HepG2 (cell line): Measurements from ENCODE around the gene FIZ1. TPM values are rescaled to one million over a fixed set of nuclear protein-coding genes. Genes with fewer than 3 reads are reported as not detected.

Source experiments
- ATAD3A ChIP-seq: sonication (generic); formaldehyde crosslinking; IDR thresholded peaks from 2 replicates; pipeline ENCODE4 v1.4.0; 2020; ENCODE audit warnings: missing genetic modification reagents
- FOXK2 ChIP-seq: fragments of 450-650 bp; IDR thresholded peaks from 2 replicates; pipeline ENCODE4 v1.6.1; 2016
- HOXA7 ChIP-seq: sonication (generic); formaldehyde crosslinking; IDR thresholded peaks from 2 replicates; pipeline ENCODE4 v1.8.1; 2022; ENCODE audit warnings: mild to moderate bottlenecking, missing genetic modification reagents, moderate library complexity
- ISX ChIP-seq: sonication (generic); formaldehyde crosslinking; conservative IDR thresholded peaks from 2 replicates; pipeline ENCODE4 v1.5.0; 2020; ENCODE audit warnings: missing genetic modification reagents
- KLF6 ChIP-seq: IDR thresholded peaks from 2 replicates; pipeline ENCODE4 v1.8.0; 2016; ENCODE audit warnings: missing biosample characterization, missing genetic modification reagents
- LBX2 ChIP-seq: sonication (generic); formaldehyde crosslinking; IDR thresholded peaks from 2 replicates; pipeline ENCODE4 v1.5.0; 2020; ENCODE audit warnings: missing genetic modification reagents, mild to moderate bottlenecking, borderline replicate concordance
- MAZ ChIP-seq, 2 experiments: sonication (generic) in 1 of 2; formaldehyde crosslinking in 1 of 2; IDR thresholded peaks; 2 replicates each; pipeline versions ENCODE4 v1.5.0 to v1.6.1; 2012 to 2020; ENCODE audit warnings: low read depth in 2 of 2, mild to moderate bottlenecking in 2 of 2, borderline replicate concordance in 1 of 2, improper control_type of control experiment in 1 of 2, low read length in 1 of 2, missing genetic modification reagents in 1 of 2, moderate library complexity in 1 of 2
- MEIS2 ChIP-seq: sonication (generic); formaldehyde crosslinking; IDR thresholded peaks from 2 replicates; pipeline ENCODE4 v1.9.0; 2021; ENCODE audit warnings: mild to moderate bottlenecking, missing genetic modification reagents
- NFATC3 ChIP-seq: sonication (generic); formaldehyde crosslinking; IDR thresholded peaks from 2 replicates; pipeline ENCODE4 v1.5.1; 2020; ENCODE audit warnings: mild to moderate bottlenecking, missing genetic modification reagents
- NPAS2 ChIP-seq: sonication (generic); formaldehyde crosslinking; IDR thresholded peaks from 2 replicates; pipeline ENCODE4 v1.8.0; 2022; ENCODE audit warnings: mild to moderate bottlenecking, missing genetic modification reagents, borderline replicate concordance
- NR2F6 ChIP-seq, 2 experiments: IDR thresholded peaks; 2 replicates each; pipeline ENCODE4 v1.6.1; 2016; ENCODE audit warnings: antibody characterized with exemption in 1 of 2, mild to moderate bottlenecking in 1 of 2
- ONECUT2 ChIP-seq: sonication (generic); formaldehyde crosslinking; IDR thresholded peaks from 2 replicates; pipeline ENCODE4 v1.4.0; 2020; ENCODE audit warnings: missing genetic modification reagents
- REPIN1 ChIP-seq: sonication (generic); formaldehyde crosslinking; IDR thresholded peaks from 2 replicates; pipeline ENCODE4 v1.8.0; 2022; ENCODE audit warnings: missing genetic modification reagents, low read depth, mild to moderate bottlenecking, borderline replicate concordance
- SIN3A ChIP-seq: IDR thresholded peaks from 2 replicates; pipeline ENCODE4 v1.6.1; 2011; ENCODE audit warnings: low read depth, mild to moderate bottlenecking, control low read depth, low read length, borderline replicate concordance
- TEAD3 ChIP-seq: optimal IDR thresholded peaks from 2 replicates; pipeline ENCODE3; 2016; ENCODE audit warnings: borderline replicate concordance
- ZBTB7A ChIP-seq: sonication (generic); formaldehyde crosslinking; IDR thresholded peaks from 2 replicates; pipeline ENCODE4 v1.8.0; 2022; ENCODE audit warnings: mild to moderate bottlenecking, missing genetic modification reagents
- ZFP1 ChIP-seq: IDR thresholded peaks from 2 replicates; pipeline ENCODE4 v1.6.1; 2016
- ZFP62 ChIP-seq: sonication (generic); formaldehyde crosslinking; IDR thresholded peaks from 2 replicates; pipeline ENCODE4 v1.4.0; 2020; ENCODE audit warnings: missing genetic modification reagents
- ZFY ChIP-seq: sonication (generic); formaldehyde crosslinking; IDR thresholded peaks from 2 replicates; pipeline ENCODE4 v1.4.0; 2020; ENCODE audit warnings: missing genetic modification reagents
- ZNF251 ChIP-seq: sonication (generic); formaldehyde crosslinking; IDR thresholded peaks from 2 replicates; pipeline ENCODE4 v1.9.0; 2021; ENCODE audit warnings: mild to moderate bottlenecking, missing genetic modification reagents
- ZNF460 ChIP-seq: sonication (generic); formaldehyde crosslinking; IDR thresholded peaks from 2 replicates; pipeline ENCODE4 v1.5.1; 2020; ENCODE audit warnings: missing genetic modification reagents, mild to moderate bottlenecking, borderline replicate concordance
- ZNF556 ChIP-seq: sonication (generic); formaldehyde crosslinking; IDR thresholded peaks from 2 replicates; pipeline ENCODE4 v1.4.0; 2020; ENCODE audit warnings: mild to moderate bottlenecking, missing genetic modification reagents, borderline replicate concordance
- ZNF562 ChIP-seq: sonication (generic); formaldehyde crosslinking; IDR thresholded peaks from 2 replicates; pipeline ENCODE4 v1.8.0; 2022; ENCODE audit warnings: missing genetic modification reagents, borderline replicate concordance
- polyA plus RNA-seq, 8 experiments: library from polyadenylated mRNA; depleted of rRNA in 3 of 8; stranded (reverse) in 7 of 8; unstranded in 1 of 8; fragments of >200 nt; fragmentation: Illumina TruSeq in 4 of 8; extraction: Trizol in 4 of 8; gene quantifications; 2 replicates each; pipeline versions ENCODE4 v1.2.1 to v1.2.3, GENCODE V29; 2011 to 2016; ENCODE audit warnings: low read depth in 4 of 8, missing spikeins in 1 of 8, mixed read lengths in 1 of 8; ENCODE audit not compliant: insufficient read depth in 1 of 8
- total RNA-seq, 5 experiments: library from RNA; depleted of rRNA; stranded (reverse); fragments of >200 nt; fragmentation: Illumina TruSeq; extraction: Trizol; gene quantifications; 2 replicates each; pipeline ENCODE4 v1.2.3, GENCODE V29; 2016; ENCODE audit warnings: low read depth in 1 of 5
- TF ChIP-seq, protein P1 (sequence below): sonication (generic); formaldehyde crosslinking; IDR thresholded peaks from 2 replicates; pipeline ENCODE4 v1.4.0; 2020; ENCODE audit warnings: missing genetic modification reagents, borderline replicate concordance
- TF ChIP-seq, protein P2 (sequence below): sonication (generic); formaldehyde crosslinking; IDR thresholded peaks from 2 replicates; pipeline ENCODE4 v1.5.1; 2020; ENCODE audit warnings: mild to moderate bottlenecking, missing genetic modification reagents, borderline replicate concordance

FIZ1 gene
- total and polyA plus RNA-seq, 2 of the 13 experiments (the other 11 are each of a cell fraction or from before 2014, with no cell fraction given): 3.6 to 5.9 TPM

- TF ChIP-seq, protein P1, sequence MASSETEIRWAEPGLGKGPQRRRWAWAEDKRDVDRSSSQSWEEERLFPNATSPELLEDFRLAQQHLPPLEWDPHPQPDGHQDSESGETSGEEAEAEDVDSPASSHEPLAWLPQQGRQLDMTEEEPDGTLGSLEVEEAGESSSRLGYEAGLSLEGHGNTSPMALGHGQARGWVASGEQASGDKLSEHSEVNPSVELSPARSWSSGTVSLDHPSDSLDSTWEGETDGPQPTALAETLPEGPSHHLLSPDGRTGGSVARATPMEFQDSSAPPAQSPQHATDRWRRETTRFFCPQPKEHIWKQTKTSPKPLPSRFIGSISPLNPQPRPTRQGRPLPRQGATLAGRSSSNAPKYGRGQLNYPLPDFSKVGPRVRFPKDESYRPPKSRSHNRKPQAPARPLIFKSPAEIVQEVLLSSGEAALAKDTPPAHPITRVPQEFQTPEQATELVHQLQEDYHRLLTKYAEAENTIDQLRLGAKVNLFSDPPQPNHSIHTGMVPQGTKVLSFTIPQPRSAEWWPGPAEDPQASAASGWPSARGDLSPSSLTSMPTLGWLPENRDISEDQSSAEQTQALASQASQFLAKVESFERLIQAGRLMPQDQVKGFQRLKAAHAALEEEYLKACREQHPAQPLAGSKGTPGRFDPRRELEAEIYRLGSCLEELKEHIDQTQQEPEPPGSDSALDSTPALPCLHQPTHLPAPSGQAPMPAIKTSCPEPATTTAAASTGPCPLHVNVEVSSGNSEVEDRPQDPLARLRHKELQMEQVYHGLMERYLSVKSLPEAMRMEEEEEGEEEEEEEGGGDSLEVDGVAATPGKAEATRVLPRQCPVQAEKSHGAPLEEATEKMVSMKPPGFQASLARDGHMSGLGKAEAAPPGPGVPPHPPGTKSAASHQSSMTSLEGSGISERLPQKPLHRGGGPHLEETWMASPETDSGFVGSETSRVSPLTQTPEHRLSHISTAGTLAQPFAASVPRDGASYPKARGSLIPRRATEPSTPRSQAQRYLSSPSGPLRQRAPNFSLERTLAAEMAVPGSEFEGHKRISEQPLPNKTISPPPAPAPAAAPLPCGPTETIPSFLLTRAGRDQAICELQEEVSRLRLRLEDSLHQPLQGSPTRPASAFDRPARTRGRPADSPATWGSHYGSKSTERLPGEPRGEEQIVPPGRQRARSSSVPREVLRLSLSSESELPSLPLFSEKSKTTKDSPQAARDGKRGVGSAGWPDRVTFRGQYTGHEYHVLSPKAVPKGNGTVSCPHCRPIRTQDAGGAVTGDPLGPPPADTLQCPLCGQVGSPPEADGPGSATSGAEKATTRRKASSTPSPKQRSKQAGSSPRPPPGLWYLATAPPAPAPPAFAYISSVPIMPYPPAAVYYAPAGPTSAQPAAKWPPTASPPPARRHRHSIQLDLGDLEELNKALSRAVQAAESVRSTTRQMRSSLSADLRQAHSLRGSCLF (CRISPR knock-in tag): no peak
- TF ChIP-seq SIN3A: no peak
- no peak for TF ChIP-seq MEIS2 (CRISPR knock-in tag)
- no peak for TF ChIP-seq ZNF562 (CRISPR knock-in tag)
- no peak for TF ChIP-seq MAZ (IDR thresholded peaks at IDR 0.05; ENCODE audit: borderline replicate concordance, low read depth, low read length)
- no peak for TF ChIP-seq MAZ (CRISPR knock-in tag; IDR thresholded peaks at IDR 0.05; ENCODE audit: low read depth)
- TF ChIP-seq ONECUT2: no peak
- no peak for TF ChIP-seq ZFY (CRISPR knock-in tag)
- no peak for TF ChIP-seq ZNF251 (CRISPR knock-in tag)
- TF ChIP-seq NFATC3 (CRISPR knock-in tag): no peak
- TF ChIP-seq HOXA7 (CRISPR knock-in tag): no peak
- peak; percentile 16 for TF ChIP-seq TEAD3 (CRISPR knock-in tag)
- 0 out of 2 replicates have a peak, but pooled peaks have one; percentile 6 for TF ChIP-seq FOXK2
- TF ChIP-seq KLF6 (CRISPR knock-in tag): no peak
- no peak for TF ChIP-seq ATAD3A (CRISPR knock-in tag)
- TF ChIP-seq, protein P2, sequence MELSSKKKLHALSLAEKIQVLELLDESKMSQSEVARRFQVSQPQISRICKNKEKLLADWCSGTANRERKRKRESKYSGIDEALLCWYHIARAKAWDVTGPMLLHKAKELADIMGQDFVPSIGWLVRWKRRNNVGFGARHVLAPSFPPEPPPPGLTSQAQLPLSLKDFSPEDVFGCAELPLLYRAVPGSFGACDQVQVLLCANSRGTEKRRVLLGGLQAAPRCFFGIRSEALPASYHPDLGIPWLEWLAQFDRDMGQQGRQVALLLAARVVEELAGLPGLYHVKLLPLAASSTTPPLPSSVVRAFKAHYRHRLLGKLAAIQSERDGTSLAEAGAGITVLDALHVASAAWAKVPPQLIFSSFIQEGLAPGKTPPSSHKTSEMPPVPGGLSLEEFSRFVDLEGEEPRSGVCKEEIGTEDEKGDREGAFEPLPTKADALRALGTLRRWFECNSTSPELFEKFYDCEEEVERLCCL: no peak
- no peak for TF ChIP-seq ZNF556 (CRISPR knock-in tag)
- TF ChIP-seq ISX: no peak
- TF ChIP-seq LBX2 (CRISPR knock-in tag): no peak
- no peak for TF ChIP-seq ZFP62 (CRISPR knock-in tag)
- no peak for TF ChIP-seq NPAS2 (CRISPR knock-in tag)
- TF ChIP-seq ZFP1 (CRISPR knock-in tag): no peak
- no peak for TF ChIP-seq ZNF460 (CRISPR knock-in tag)
- TF ChIP-seq REPIN1 (CRISPR knock-in tag): no peak
- no peak for TF ChIP-seq NR2F6 (IDR thresholded peaks at IDR 0.05)
- no peak for TF ChIP-seq NR2F6 (CRISPR knock-in tag; IDR thresholded peaks at IDR 0.05)
- TF ChIP-seq ZBTB7A (CRISPR knock-in tag): no peak
These were observed 19.3 kb downstream of the FIZ1 start (continued) for GRCh38 chr19:55579766-55580621.
